ENCODE measurements around the gene TIMM21.

DNA sequence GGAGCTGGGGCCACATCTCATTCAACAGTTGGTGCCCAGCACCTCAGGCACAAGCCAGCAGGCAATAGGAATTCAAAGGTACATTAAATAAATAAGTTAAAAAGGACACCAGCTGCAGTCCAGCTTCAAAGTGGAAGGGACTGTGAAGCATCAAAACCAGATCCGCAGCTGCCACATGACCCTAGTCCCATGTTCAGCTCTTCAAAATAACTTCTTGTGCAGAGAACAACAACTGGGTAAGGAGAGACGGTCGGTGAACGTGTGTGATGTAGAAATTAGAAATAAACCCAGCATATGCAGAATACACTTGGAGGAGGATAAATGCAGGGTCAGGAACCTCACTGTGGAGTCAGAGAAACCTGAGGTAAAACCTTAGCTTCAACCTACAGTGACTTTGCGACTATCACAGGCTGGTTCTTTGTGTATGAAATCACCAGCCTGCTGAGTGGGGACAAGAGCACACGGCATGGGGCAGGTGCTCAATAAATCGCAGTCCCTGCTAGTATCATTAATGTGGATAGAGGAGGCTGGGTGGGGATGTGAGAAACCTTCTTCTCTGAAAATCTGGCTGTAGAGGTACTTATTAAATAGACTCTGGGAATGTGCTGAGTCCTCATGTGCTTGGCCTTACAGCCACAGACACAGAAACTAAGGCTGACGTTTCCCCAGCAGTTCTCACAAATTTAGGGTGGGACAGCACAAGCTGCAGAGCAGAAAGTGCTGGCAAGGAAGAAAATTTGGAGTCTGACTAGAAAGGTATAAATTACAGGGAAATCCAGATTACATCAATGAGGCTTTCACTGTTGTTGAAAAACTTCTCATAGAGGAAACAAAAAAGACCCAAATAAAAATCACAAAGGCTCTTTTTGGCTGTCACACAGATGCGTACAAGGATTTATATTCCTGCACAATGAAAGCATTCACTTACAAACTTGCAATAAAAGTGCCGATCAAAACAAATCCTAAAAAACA, 21.4 kb upstream of the TIMM21 start:
- TF ChIP-seq, protein P1, sequence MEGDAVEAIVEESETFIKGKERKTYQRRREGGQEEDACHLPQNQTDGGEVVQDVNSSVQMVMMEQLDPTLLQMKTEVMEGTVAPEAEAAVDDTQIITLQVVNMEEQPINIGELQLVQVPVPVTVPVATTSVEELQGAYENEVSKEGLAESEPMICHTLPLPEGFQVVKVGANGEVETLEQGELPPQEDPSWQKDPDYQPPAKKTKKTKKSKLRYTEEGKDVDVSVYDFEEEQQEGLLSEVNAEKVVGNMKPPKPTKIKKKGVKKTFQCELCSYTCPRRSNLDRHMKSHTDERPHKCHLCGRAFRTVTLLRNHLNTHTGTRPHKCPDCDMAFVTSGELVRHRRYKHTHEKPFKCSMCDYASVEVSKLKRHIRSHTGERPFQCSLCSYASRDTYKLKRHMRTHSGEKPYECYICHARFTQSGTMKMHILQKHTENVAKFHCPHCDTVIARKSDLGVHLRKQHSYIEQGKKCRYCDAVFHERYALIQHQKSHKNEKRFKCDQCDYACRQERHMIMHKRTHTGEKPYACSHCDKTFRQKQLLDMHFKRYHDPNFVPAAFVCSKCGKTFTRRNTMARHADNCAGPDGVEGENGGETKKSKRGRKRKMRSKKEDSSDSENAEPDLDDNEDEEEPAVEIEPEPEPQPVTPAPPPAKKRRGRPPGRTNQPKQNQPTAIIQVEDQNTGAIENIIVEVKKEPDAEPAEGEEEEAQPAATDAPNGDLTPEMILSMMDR (IDR thresholded peaks at IDR 0.05; ENCODE audit: poor library complexity), result no peak
- no peak for TF ChIP-seq EZH2 (IDR thresholded peaks at IDR 0.05; ENCODE audit: borderline replicate concordance)

Measured in hepatocyte (in vitro differentiated cells).